ENCODE data around the gene EYA2.

DNA sequence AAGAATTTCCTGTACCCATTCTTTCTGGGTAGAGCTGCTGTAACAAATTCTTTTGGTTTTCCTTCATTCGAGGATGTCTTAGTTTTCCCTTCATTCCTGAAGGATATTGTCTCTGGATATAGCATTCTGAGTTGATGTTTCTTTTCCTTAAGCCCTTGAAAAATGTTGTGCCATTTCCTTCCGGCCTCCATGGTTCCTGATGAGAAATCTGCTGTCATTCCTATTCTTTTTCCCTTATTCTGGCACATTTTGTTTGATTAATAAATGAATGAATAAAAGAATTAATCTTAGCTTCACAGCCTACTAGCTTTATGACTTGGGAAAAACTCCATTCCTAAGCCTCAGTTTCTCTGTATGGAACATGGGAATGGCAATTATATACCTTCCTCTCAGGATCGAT, 173.1 kb downstream of the EYA2 start:
- no peak for TF ChIP-seq CTCF (IDR thresholded peaks at IDR 0.05; ENCODE audit: extremely low read depth in 1 of 2, insufficient read depth in 1 of 2, low read depth in 1 of 2, low read length in 2 of 2)
- no peak for TF ChIP-seq POLR2A (IDR thresholded peaks at IDR 0.05; ENCODE audit: low read depth, low read length)
- TF ChIP-seq MYC (IDR thresholded peaks at IDR 0.05; ENCODE audit: low read depth, low read length): no peak

All from endothelial cell of umbilical vein (primary cell).